PC-3 (cell line): ENCODE measurements around the gene DUS1L. TPM values are rescaled to one million over a fixed set of nuclear protein-coding genes. Genes with fewer than 3 reads are reported as not detected.
A peak's percentile ranks its signal among the peaks of the same experiment; 100 is the strongest.

Experiments used
- ATAC-seq: fragments of 200-7000 bp; cut with Tn5 transposase; 2 replicates; pipeline ENCODE4 v1.9.1; 2020; ENCODE audit warnings: mild to moderate bottlenecking, moderate library complexity
- BruUV-seq: library from RNA; stranded (reverse); fragments of 400-500 nt; replicated peaks from 2 replicates; lab custom pipeline; 2021; lab: Mats Ljungman, UMichigan
- CTCF ChIA-PET: fragments of 300-600 bp; sonication (Branson Sonifier 250); formaldehyde crosslinking; loops from one replicate; lab custom pipeline; 2022; ENCODE audit warnings: antibody characterized with exemption; lab: Charles Lee
- POLR2A ChIA-PET: fragments of 300-600 bp; sonication (Branson Sonifier 250); formaldehyde crosslinking; loops from one replicate; lab custom pipeline; 2022; ENCODE audit warnings: antibody characterized with exemption; ENCODE audit not compliant: unreplicated experiment; lab: Charles Lee
- DNase-seq: peaks from one replicate; pipeline ENCODE4 v3.0.0-alpha.2; 2015
- H2AFZ ChIP-seq: fragments of 300-600 bp; sonication (generic); 2 replicates; pipeline ENCODE4 v1.6.0; 2016; ENCODE audit warnings: antibody characterized with exemption, low read length
- H3F3A ChIP-seq: fragments of 300-600 bp; sonication (generic); one replicate; pipeline ENCODE4 v1.6.0; 2017; ENCODE audit warnings: antibody characterized with exemption, low read length, control low read depth, mild to moderate bottlenecking; ENCODE audit not compliant: unreplicated experiment
- H3K27ac ChIP-seq: fragments of 300-600 bp; sonication (generic); 2 replicates; pipeline ENCODE4 v1.5.1; 2016; ENCODE audit warnings: mild to moderate bottlenecking, low read length
- H3K27me3 ChIP-seq: fragments of 300-600 bp; sonication (generic); 2 replicates; pipeline ENCODE4 v1.6.1; 2016; ENCODE audit warnings: low read length, mixed read lengths
- H3K36me3 ChIP-seq: fragments of 300-600 bp; sonication (generic); 2 replicates; pipeline ENCODE4 v1.6.1; 2016; ENCODE audit warnings: low read depth, mixed run types, low read length, mixed read lengths
- H3K4me1 ChIP-seq: fragments of 300-600 bp; sonication (generic); 2 replicates; pipeline ENCODE4 v1.5.1; 2016; ENCODE audit warnings: low read length; ENCODE audit not compliant: insufficient read depth
- H3K4me2 ChIP-seq: fragments of 300-600 bp; sonication (generic); 2 replicates; pipeline ENCODE4 v1.6.0; 2016; ENCODE audit warnings: low read length
- H3K4me3 ChIP-seq: fragments of 300-600 bp; sonication (generic); 2 replicates; pipeline ENCODE4 v1.5.1; 2016; ENCODE audit warnings: mild to moderate bottlenecking, low read length, mixed read lengths
- H3K79me2 ChIP-seq: fragments of 300-600 bp; sonication (generic); 2 replicates; pipeline ENCODE4 v1.6.1; 2017; ENCODE audit warnings: low read length, mixed read lengths
- H3K9ac ChIP-seq: fragments of 300-600 bp; sonication (generic); 2 replicates; pipeline ENCODE4 v1.6.0; 2016; ENCODE audit warnings: mild to moderate bottlenecking, low read length
- H3K9me2 ChIP-seq: fragments of 300-600 bp; sonication (generic); replicated peaks from 2 replicates; pipeline ENCODE4 v1.6.1; 2016; ENCODE audit warnings: mixed run types, low read length, mixed read lengths
- H3K9me3 ChIP-seq: fragments of 300-600 bp; sonication (generic); 2 replicates; pipeline ENCODE4 v1.6.1; 2016; ENCODE audit warnings: low read length, mixed read lengths
- H4K20me1 ChIP-seq: fragments of 300-600 bp; sonication (generic); 2 replicates; pipeline ENCODE4 v1.6.1; 2016; ENCODE audit warnings: low read length, mixed read lengths
- EZH2 ChIP-seq: fragments of 300-600 bp; sonication (generic); IDR thresholded peaks from one replicate; pipeline ENCODE4 v1.6.1; 2017; ENCODE audit warnings: antibody characterized with exemption, mild to moderate bottlenecking, low read length; ENCODE audit not compliant: unreplicated experiment
- EZH2phosphoT487 ChIP-seq: fragments of 300-600 bp; sonication (generic); IDR thresholded peaks from 2 replicates; pipeline ENCODE4 v1.6.1; 2018; ENCODE audit warnings: mild to moderate bottlenecking, antibody characterized with exemption, low read length, borderline replicate concordance
- intact Hi-C: fragments of 100-400 bp; cut with micrococcal nuclease; formaldehyde crosslinking; loops from 2 replicates; pipeline ENCODE4 v1.9.0; 2023
- total RNA-seq: library from RNA; depleted of rRNA; stranded (reverse); fragments of >200 nt; gene quantifications from 2 replicates; pipeline ENCODE4 v1.2.3, GENCODE V29; 2014
- TF ChIP-seq, protein P1 (sequence below): fragments of 300-600 bp; sonication (generic); conservative IDR thresholded peaks from 2 replicates; pipeline ENCODE4 v1.5.1; 2017; ENCODE audit warnings: antibody characterized with exemption, low read depth, mild to moderate bottlenecking, low read length

The DUS1L gene
- total RNA-seq, 1 experiment from 2014 or later = 205 TPM

DNA sequence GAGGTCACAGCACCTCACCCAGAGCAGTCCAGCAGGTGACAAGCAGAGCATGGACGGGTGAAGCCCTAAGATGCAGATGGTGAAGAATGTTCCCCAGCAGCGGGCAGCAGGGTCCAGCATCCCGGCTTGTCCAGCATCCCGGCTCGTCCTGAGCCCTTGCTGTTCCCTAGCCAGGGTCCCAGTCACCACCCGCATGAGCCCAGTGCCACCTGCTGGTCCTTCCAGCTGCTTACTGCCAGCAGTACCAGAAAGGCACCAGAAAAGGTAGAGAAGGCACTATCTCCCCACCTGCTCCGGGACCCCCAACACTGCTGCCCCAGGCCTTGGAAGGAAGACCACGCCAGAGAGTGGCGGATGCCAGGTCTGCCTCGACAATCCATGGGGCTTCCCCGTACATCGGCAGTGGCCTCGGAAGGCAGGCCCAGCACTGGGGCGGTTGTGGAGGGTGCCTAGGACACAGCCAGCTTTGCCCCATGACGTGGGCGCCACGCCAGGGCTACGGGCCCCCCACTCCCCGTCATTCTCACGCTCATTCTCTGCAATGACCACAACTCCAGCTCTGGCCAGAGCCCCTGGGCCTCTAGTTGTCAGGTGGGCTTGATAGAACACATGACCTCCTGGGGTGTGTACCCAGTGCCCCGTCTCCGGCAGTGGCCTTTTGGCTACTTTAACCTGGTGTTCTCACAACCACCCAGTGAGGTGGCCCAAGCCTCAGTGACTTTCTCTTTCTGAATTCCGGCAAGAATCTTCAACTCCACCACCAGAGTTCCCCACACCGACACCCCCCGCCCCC, 44.3 kb downstream of the DUS1L start:
- no peak for TF ChIP-seq EZH2
- TF ChIP-seq, protein P1, sequence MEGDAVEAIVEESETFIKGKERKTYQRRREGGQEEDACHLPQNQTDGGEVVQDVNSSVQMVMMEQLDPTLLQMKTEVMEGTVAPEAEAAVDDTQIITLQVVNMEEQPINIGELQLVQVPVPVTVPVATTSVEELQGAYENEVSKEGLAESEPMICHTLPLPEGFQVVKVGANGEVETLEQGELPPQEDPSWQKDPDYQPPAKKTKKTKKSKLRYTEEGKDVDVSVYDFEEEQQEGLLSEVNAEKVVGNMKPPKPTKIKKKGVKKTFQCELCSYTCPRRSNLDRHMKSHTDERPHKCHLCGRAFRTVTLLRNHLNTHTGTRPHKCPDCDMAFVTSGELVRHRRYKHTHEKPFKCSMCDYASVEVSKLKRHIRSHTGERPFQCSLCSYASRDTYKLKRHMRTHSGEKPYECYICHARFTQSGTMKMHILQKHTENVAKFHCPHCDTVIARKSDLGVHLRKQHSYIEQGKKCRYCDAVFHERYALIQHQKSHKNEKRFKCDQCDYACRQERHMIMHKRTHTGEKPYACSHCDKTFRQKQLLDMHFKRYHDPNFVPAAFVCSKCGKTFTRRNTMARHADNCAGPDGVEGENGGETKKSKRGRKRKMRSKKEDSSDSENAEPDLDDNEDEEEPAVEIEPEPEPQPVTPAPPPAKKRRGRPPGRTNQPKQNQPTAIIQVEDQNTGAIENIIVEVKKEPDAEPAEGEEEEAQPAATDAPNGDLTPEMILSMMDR = peak; percentile 93
- Histone ChIP-seq H3F3A (no peaks in the 10 kb centered on the region), H4K20me1 (peaks cover 7% of the 10 kb centered on the region; the same call in 1 of the 2 replicates), H3K4me1 (peaks cover 21% of the 10 kb centered on the region; the same call in 1 of the 2 replicates), H3K9me3 (no peaks in the 10 kb centered on the region), H3K79me2 (peaks cover 43% of the 10 kb centered on the region), H2AFZ (no peak overlapping the region), H3K4me3 (peak overlapping the region; percentile 100), H3K9me2 (no peaks in the 10 kb centered on the region), H3K27ac (peak overlapping the region; percentile 57), H3K9ac (peak overlapping the region; percentile 98), H3K4me2 (peak overlapping the region; percentile 99), H3K27me3 (no peaks in the 10 kb centered on the region), H3K36me3 (no peaks in the 10 kb centered on the region; the same call in 1 of the 2 replicates)
- BruUV-seq = no TSS peak
- ATAC-seq = peak; percentile 29
- ChIA-PET CTCF (interaction anchor here (0.6 to 4.8 kb wide), 2 partner anchors 9 to 61 kb away, joined by 3 to 40 read pairs; no protein-coding TSS in a partner anchor), POLR2A (no interaction called here)
- intact Hi-C loops = loop anchor here (1.0 kb wide), 1 partner anchor 62 kb away; no protein-coding TSS in a partner anchor
- DNase-seq = peak; percentile 80

DNA sequence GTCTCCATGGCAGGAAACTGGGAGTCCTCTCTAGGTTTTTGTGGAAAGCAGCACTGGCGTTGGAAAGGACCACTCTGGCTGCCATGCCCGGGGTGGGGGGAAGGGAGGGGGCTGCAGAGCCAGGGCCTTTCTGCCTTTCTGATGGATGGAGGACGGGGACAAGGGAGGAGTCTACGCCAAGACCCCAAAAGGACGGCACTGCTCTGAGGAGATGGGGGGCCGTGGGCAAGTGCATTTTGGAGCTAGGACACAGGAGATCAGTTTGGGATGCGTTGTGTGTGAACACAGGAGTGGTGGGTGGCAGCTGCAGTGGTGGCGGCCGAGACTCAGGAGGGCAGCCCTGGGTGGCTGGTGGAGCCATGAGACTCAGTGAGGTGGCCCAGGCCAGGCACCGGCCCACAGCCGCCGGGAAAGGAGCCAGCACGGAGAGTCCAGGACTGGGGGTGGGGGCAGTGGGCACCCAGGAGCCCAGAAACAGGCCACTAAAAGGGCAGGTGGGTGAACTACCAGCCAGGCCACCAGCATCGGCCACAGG, 45.0 kb downstream of the DUS1L start:
- BruUV-seq = no TSS peak
- H3K27ac ChIP-seq = no peak overlapping the region
- H3K9ac ChIP-seq = no peak overlapping the region

More for the DNA sequence above, 45.0 kb downstream of the DUS1L start:
- DNase-seq (no peak), ATAC-seq (no peak)
- H2AFZ ChIP-seq = no peak overlapping the region
- H3K36me3 ChIP-seq = no peaks in the 10 kb centered on the region; the same call in 1 of the 2 replicates
- H3K4me2 ChIP-seq = peak overlapping the region; percentile 99
- peaks cover 7% of the 10 kb centered on the region; the same call in 1 of the 2 replicates for H4K20me1 ChIP-seq
- ChIA-PET CTCF (interaction anchor here (4.8 kb wide), 1 partner anchor 61 kb away, joined by 40 read pairs; no protein-coding TSS in a partner anchor), POLR2A (no interaction called here)
- no peaks in the 10 kb centered on the region for H3K27me3 ChIP-seq
- peak overlapping the region; percentile 100 for H3K4me3 ChIP-seq
- no peaks in the 10 kb centered on the region for H3K9me2 ChIP-seq
- no peaks in the 10 kb centered on the region for H3K9me3 ChIP-seq
- no peaks in the 10 kb centered on the region for H3F3A ChIP-seq
- peaks cover 21% of the 10 kb centered on the region; the same call in 1 of the 2 replicates for H3K4me1 ChIP-seq
- TF ChIP-seq, protein P1 = no peak
- no peak for TF ChIP-seq EZH2phosphoT487
- TF ChIP-seq EZH2 = no peak
- peaks cover 43% of the 10 kb centered on the region for H3K79me2 ChIP-seq
- intact Hi-C loops = loop anchor here (1.0 kb wide), 1 partner anchor 61 kb away; no protein-coding TSS in a partner anchor
